MM.1S (cell line): Measurements from ENCODE around the gene ZNF219.

Experiments used
- DNase-seq: peaks from one replicate; pipeline ENCODE4 v3.0.0-alpha.2; 2015
- H2AFZ ChIP-seq: fragments of 300-600 bp; sonication (generic); 2 replicates; pipeline ENCODE4 v1.6.0; 2016; ENCODE audit warnings: antibody characterized with exemption, low read length
- H3F3A ChIP-seq: fragments of 300-600 bp; sonication (generic); 2 replicates; pipeline ENCODE4 v1.6.1; 2016; ENCODE audit warnings: mild to moderate bottlenecking, antibody characterized with exemption, low read length, moderate library complexity, mixed read lengths; ENCODE audit not compliant: insufficient read depth
- H3K27ac ChIP-seq: fragments of 300-600 bp; sonication (generic); 2 replicates; pipeline ENCODE4 v1.5.1; 2016; ENCODE audit warnings: mild to moderate bottlenecking, low read length
- H3K27me3 ChIP-seq: fragments of 300-600 bp; sonication (generic); replicated peaks from 2 replicates; pipeline ENCODE4 v1.6.0; 2016; ENCODE audit warnings: low read length; ENCODE audit not compliant: insufficient read depth
- H3K36me3 ChIP-seq: fragments of 300-600 bp; sonication (generic); replicated peaks from 2 replicates; pipeline ENCODE4 v1.6.1; 2016; ENCODE audit warnings: mild to moderate bottlenecking, low read length, mixed read lengths; ENCODE audit not compliant: insufficient read depth
- H3K4me1 ChIP-seq: fragments of 300-600 bp; sonication (generic); 2 replicates; pipeline ENCODE4 v1.6.1; 2016; ENCODE audit warnings: low read length, mixed read lengths
- H3K4me2 ChIP-seq: fragments of 300-600 bp; sonication (generic); 2 replicates; pipeline ENCODE4 v1.6.0; 2016; ENCODE audit warnings: low read depth, low read length
- H3K4me3 ChIP-seq: fragments of 300-600 bp; sonication (generic); 2 replicates; pipeline ENCODE4 v1.5.1; 2016; ENCODE audit warnings: low read length, mixed read lengths
- H3K79me2 ChIP-seq: fragments of 300-600 bp; sonication (generic); 2 replicates; pipeline ENCODE4 v1.6.1; 2016; ENCODE audit warnings: mixed run types, low read length, mixed read lengths
- H3K9ac ChIP-seq: fragments of 300-600 bp; sonication (generic); 2 replicates; pipeline ENCODE4 v1.6.1; 2016; ENCODE audit warnings: low read length, mixed read lengths
- H3K9me2 ChIP-seq: fragments of 300-600 bp; sonication (generic); replicated peaks from 2 replicates; pipeline ENCODE4 v1.6.1; 2016; ENCODE audit warnings: mild to moderate bottlenecking, low read length, mixed read lengths; ENCODE audit not compliant: insufficient read depth
- H3K9me3 ChIP-seq: fragments of 300-600 bp; sonication (generic); replicated peaks from 2 replicates; pipeline ENCODE4 v1.6.1; 2016; ENCODE audit warnings: mild to moderate bottlenecking, low read length, mixed read lengths; ENCODE audit not compliant: insufficient read depth
- H4K20me1 ChIP-seq: fragments of 300-600 bp; sonication (generic); 2 replicates; pipeline ENCODE4 v1.6.1; 2016; ENCODE audit warnings: mild to moderate bottlenecking, low read length, moderate library complexity, mixed read lengths; ENCODE audit not compliant: insufficient read depth
- CTCF ChIP-seq: fragments of 300-600 bp; sonication (generic); IDR thresholded peaks from 2 replicates; pipeline ENCODE4 v1.5.1; 2016; ENCODE audit warnings: antibody characterized with exemption, low read length, mixed read lengths
- EZH2 ChIP-seq: fragments of 300-600 bp; sonication (generic); optimal IDR thresholded peaks from 2 replicates; pipeline ENCODE3; 2017; ENCODE audit warnings: low read depth, mild to moderate bottlenecking, antibody characterized with exemption, low read length, mixed read lengths
- EZH2phosphoT487 ChIP-seq: fragments of 300-600 bp; sonication (generic); IDR thresholded peaks from 2 replicates; pipeline ENCODE4 v1.6.1; 2018; ENCODE audit warnings: antibody characterized with exemption, low read length

ZNF219 gene

GRCh38 chr14:21113369-21113768 lies 14.9 kb upstream of the ZNF219 start:
- H3K27me3 ChIP-seq = no peaks in the 10 kb centered on the region

GRCh38 chr14:21112255-21112654 lies 13.8 kb upstream of the ZNF219 start:
- Histone ChIP-seq H3K27ac (no peak overlapping the region), H3K9me2 (no peaks in the 10 kb centered on the region), H4K20me1 (no peaks in the 10 kb centered on the region), H2AFZ (no peak overlapping the region), H3K79me2 (no peaks in the 10 kb centered on the region), H3K4me3 (no peak overlapping the region), H3K9me3 (no peaks in the 10 kb centered on the region), H3F3A (peaks cover 9% of the 10 kb centered on the region), H3K27me3 (no peaks in the 10 kb centered on the region), H3K4me1 (peaks cover 21% of the 10 kb centered on the region), H3K4me2 (no peak overlapping the region), H3K36me3 (no peaks in the 10 kb centered on the region), H3K9ac (no peak overlapping the region)
- TF ChIP-seq EZH2 = no peak
- no peak for DNase-seq

More at GRCh38 chr14:21113369-21113768, 14.9 kb upstream of the ZNF219 start:
- Histone ChIP-seq H3K4me3 (no peak overlapping the region), H3K4me1 (peaks cover 16% of the 10 kb centered on the region), H3K4me2 (no peak overlapping the region), H3F3A (peaks cover 9% of the 10 kb centered on the region), H3K9ac (no peak overlapping the region), H2AFZ (no peak overlapping the region), H3K79me2 (no peaks in the 10 kb centered on the region), H3K9me3 (no peaks in the 10 kb centered on the region), H4K20me1 (no peaks in the 10 kb centered on the region), H3K27ac (no peak overlapping the region), H3K36me3 (no peaks in the 10 kb centered on the region), H3K9me2 (no peaks in the 10 kb centered on the region)
- TF ChIP-seq EZH2phosphoT487 = no peak
- no peak for TF ChIP-seq EZH2
- no peak for TF ChIP-seq CTCF
- DNase-seq = no peak

- Histone ChIP-seq H3K9me3 (no peaks in the 10 kb centered on the region), H3K27me3 (no peaks in the 10 kb centered on the region), H3K27ac (peak overlapping the region; percentile 90), H3K36me3 (no peaks in the 10 kb centered on the region), H3K4me3 (peak overlapping the region; percentile 7; the same call in 1 of the 2 replicates), H3K79me2 (no peaks in the 10 kb centered on the region), H2AFZ (peak overlapping the region; percentile 11; the same call in 1 of the 2 replicates), H3K9me2 (no peaks in the 10 kb centered on the region), H3K4me1 (peaks cover 37% of the 10 kb centered on the region), H3K4me2 (peak overlapping the region; percentile 73), H3F3A (peaks cover 18% of the 10 kb centered on the region), H3K9ac (peak overlapping the region; percentile 35), H4K20me1 (no peaks in the 10 kb centered on the region)
- no peak for DNase-seq
- TF ChIP-seq CTCF = no peak
- TF ChIP-seq EZH2phosphoT487 = no peak
- TF ChIP-seq EZH2 = no peak
Measured at GRCh38 chr14:21109377-21110138, 11.1 kb upstream of the ZNF219 start.

GRCh38 chr14:21108791-21109190 lies 10.3 kb upstream of the ZNF219 start:
- no peaks in the 10 kb centered on the region for H4K20me1 ChIP-seq
- H2AFZ ChIP-seq = no peak overlapping the region; the same call in 1 of the 2 replicates
- H3K4me3 ChIP-seq = peak overlapping the region; percentile 7; the same call in 1 of the 2 replicates
- H3K9me2 ChIP-seq = no peaks in the 10 kb centered on the region
- peak overlapping the region; percentile 35; the same call in 1 of the 2 replicates for H3K9ac ChIP-seq
- H3K9me3 ChIP-seq = no peaks in the 10 kb centered on the region
- no peaks in the 10 kb centered on the region for H3K27me3 ChIP-seq
- no peaks in the 10 kb centered on the region for H3K79me2 ChIP-seq
- peaks cover 37% of the 10 kb centered on the region for H3K4me1 ChIP-seq
- no peaks in the 10 kb centered on the region for H3K36me3 ChIP-seq
- peak overlapping the region; percentile 90 for H3K27ac ChIP-seq
- peak overlapping the region; percentile 73 for H3K4me2 ChIP-seq
- H3F3A ChIP-seq = peaks cover 18% of the 10 kb centered on the region
- DNase-seq = peak; percentile 49
- TF ChIP-seq EZH2 (no peak), CTCF (no peak), EZH2phosphoT487 (no peak)
